Glutamatergic neuron (in vitro differentiated cells): Measurements from ENCODE around the gene SESN3. TPM values are rescaled to one million over a fixed set of nuclear protein-coding genes. Genes with fewer than 3 reads are reported as not detected.

Experiments
- DNase-seq: peaks from one replicate; pipeline ENCODE4 v3.0.0; 2022
- H3K27ac Mint-ChIP-seq: one replicate; pipeline ENCODE4 v1.8.0; 2020; ENCODE audit warnings: mild to moderate bottlenecking, mixed read lengths, inconsistent platforms; ENCODE audit not compliant: unreplicated experiment
- H3K27me3 Mint-ChIP-seq: one replicate; pipeline ENCODE4 v1.8.0; 2020; ENCODE audit warnings: mild to moderate bottlenecking, moderate library complexity, mixed read lengths, inconsistent platforms; ENCODE audit not compliant: unreplicated experiment
- H3K36me3 Mint-ChIP-seq: one replicate; pipeline ENCODE4 v1.8.0; 2020; ENCODE audit warnings: mild to moderate bottlenecking, mixed read lengths, inconsistent platforms; ENCODE audit not compliant: unreplicated experiment
- H3K4me1 Mint-ChIP-seq: one replicate; pipeline ENCODE4 v1.8.0; 2020; ENCODE audit warnings: mild to moderate bottlenecking, low read depth, mixed read lengths, inconsistent platforms; ENCODE audit not compliant: unreplicated experiment
- H3K4me3 Mint-ChIP-seq: one replicate; pipeline ENCODE4 v1.8.0; 2020; ENCODE audit warnings: mild to moderate bottlenecking, mixed read lengths, inconsistent platforms; ENCODE audit not compliant: unreplicated experiment
- H3K9me3 Mint-ChIP-seq: one replicate; pipeline ENCODE4 v1.8.0; 2020; ENCODE audit warnings: mild to moderate bottlenecking, moderate library complexity, mixed read lengths, inconsistent platforms; ENCODE audit not compliant: unreplicated experiment
- total RNA-seq: library from RNA; stranded (reverse); fragmentation: NEBNext Ultra II Directional; extraction: Animal tissue kit (Norgen Biotek cat#: 25700); gene quantifications from one replicate; pipeline ENCODE4 v1.2.1, GENCODE V29; 2021; ENCODE audit not compliant: unreplicated experiment
- TF ChIP-seq, protein P1 (sequence below): fragments of 200-600 bp; sonication (generic); IDR thresholded peaks from one replicate; pipeline ENCODE4 v1.5.0; 2021; ENCODE audit not compliant: partially characterized antibody, unreplicated experiment

Gene SESN3
- total RNA-seq, 1 donor from 2014 or later: 213 TPM

GRCh38 chr11:95161248-95161647, 69.8 kb downstream of the SESN3 start:
- Mint-ChIP-seq H3K27ac (peak overlapping the region; percentile 5), H3K4me3 (no peak overlapping the region), H3K4me1 (peaks cover 13% of the 10 kb centered on the region), H3K36me3 (no peaks in the 10 kb centered on the region), H3K27me3 (peaks cover 5% of the 10 kb centered on the region), H3K9me3 (peaks cover 7% of the 10 kb centered on the region)
- no peak for DNase-seq
- TF ChIP-seq, protein P1, sequence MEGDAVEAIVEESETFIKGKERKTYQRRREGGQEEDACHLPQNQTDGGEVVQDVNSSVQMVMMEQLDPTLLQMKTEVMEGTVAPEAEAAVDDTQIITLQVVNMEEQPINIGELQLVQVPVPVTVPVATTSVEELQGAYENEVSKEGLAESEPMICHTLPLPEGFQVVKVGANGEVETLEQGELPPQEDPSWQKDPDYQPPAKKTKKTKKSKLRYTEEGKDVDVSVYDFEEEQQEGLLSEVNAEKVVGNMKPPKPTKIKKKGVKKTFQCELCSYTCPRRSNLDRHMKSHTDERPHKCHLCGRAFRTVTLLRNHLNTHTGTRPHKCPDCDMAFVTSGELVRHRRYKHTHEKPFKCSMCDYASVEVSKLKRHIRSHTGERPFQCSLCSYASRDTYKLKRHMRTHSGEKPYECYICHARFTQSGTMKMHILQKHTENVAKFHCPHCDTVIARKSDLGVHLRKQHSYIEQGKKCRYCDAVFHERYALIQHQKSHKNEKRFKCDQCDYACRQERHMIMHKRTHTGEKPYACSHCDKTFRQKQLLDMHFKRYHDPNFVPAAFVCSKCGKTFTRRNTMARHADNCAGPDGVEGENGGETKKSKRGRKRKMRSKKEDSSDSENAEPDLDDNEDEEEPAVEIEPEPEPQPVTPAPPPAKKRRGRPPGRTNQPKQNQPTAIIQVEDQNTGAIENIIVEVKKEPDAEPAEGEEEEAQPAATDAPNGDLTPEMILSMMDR: no peak

DNA sequence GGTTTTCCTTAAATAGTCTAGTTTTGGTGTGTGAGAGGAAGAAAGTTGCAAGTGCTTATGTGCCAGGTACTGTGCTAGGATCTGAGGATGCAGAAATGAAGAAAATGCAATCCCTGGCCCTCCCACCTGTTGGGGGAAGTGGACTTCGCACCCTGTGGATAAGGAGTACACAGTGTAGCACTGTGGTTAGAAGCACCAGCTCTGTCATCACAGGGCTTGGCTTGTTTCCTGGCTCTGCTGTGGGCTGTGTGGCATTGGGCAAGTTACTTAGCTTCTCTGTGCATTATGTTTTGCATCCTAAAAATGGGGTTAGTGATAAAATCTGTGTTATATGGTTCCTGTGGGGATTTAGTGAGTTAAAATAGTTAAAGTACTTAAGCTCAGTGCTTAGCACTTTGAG, 73.2 kb downstream of the SESN3 start:
- Mint-ChIP-seq H3K27me3 (peaks cover 5% of the 10 kb centered on the region), H3K4me3 (no peak overlapping the region), H3K9me3 (peaks cover 5% of the 10 kb centered on the region), H3K36me3 (no peaks in the 10 kb centered on the region), H3K4me1 (peaks cover 15% of the 10 kb centered on the region), H3K27ac (no peak overlapping the region)
- no peak for DNase-seq
- TF ChIP-seq, protein P1: no peak

DNA sequence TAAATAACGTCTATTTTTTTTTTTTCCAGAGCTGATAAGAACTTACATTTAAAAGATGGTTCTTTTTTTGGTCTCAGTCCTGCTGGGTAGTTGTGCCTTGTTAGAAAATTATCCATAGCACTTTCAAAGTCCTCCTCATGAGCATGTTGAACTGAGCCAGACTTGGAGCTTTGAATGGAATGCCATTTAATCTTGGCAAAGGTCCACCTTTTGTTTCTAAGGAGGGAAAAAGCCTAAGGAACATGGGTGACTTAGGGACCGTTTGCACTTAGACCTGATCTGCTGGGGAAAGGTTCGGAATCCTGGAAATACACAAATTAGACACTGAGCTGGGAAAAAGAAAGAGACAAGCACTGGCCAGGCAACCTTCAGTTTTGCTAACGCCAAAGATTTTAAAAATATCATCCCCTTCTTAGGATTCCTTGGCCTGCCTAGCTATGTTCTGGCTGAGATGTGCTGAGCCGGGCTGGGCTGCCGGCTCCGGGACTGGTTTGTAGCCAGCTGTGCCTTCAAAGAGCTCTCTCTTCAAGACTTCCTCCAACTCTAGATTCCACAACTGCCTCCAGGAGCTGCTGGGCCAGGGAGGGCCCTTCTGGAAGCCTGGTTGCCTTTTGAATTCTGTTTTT, 74.0 kb downstream of the SESN3 start:
- Mint-ChIP-seq H3K4me1 (peaks cover 13% of the 10 kb centered on the region), H3K9me3 (peaks cover 5% of the 10 kb centered on the region), H3K36me3 (no peaks in the 10 kb centered on the region), H3K27ac (no peak overlapping the region), H3K27me3 (peaks cover 5% of the 10 kb centered on the region), H3K4me3 (no peak overlapping the region)
- no peak for DNase-seq
- TF ChIP-seq, protein P1: no peak

DNA sequence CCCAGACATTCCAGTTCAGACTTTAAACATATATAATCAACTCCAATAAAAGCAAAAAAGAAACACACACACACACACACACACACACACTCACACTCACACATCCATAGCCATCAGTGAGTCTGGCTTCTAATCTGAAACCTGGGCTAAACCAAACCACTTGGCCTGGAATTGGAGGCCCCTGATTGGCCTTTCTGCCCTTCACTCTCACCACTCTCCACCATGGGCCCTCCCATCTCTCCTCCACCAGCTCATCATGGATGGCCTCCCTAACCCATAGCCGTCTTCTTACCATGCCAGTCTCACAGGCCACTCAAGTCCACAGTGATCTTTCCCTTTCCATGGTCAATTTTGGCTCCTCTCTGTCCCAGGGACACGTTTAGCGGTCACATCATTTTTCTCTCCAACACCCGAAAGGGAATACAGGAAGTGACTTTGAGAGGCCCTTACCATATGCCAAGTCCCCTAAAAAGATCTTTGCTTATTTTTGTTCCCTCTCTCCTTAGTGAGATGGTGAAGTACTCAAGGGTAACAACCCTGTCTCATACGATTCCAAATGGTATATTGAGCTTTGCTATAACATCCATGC, 74.8 kb downstream of the SESN3 start:
- Mint-ChIP-seq H3K27ac (no peak overlapping the region), H3K36me3 (no peaks in the 10 kb centered on the region), H3K9me3 (peaks cover 5% of the 10 kb centered on the region), H3K4me3 (no peak overlapping the region), H3K4me1 (peaks cover 14% of the 10 kb centered on the region), H3K27me3 (peaks cover 5% of the 10 kb centered on the region)
- DNase-seq: no peak
- TF ChIP-seq, protein P1: no peak

- TF ChIP-seq, protein P1: no peak
- H3K4me3 Mint-ChIP-seq: no peak overlapping the region
- no peak overlapping the region for H3K27ac Mint-ChIP-seq
- peaks cover 11% of the 10 kb centered on the region for H3K4me1 Mint-ChIP-seq
- H3K36me3 Mint-ChIP-seq: no peaks in the 10 kb centered on the region
- DNase-seq: no peak
- peaks cover 1% of the 10 kb centered on the region for H3K9me3 Mint-ChIP-seq
- peaks cover 5% of the 10 kb centered on the region for H3K27me3 Mint-ChIP-seq
Measured at GRCh38 chr11:95155385-95155784, 75.6 kb downstream of the SESN3 start.
